Colonic mucosa (tissue), 4 donors: Measurements from ENCODE around the gene KRT33B. TPM values are rescaled to one million over a fixed set of nuclear protein-coding genes. Genes with fewer than 3 reads are reported as not detected.

Experiments used
- DNase-seq: peaks from one replicate; pipeline ENCODE4 v3.0.0-alpha.2; 2020
- H3K27ac ChIP-seq: fragments of 200-600 bp; one replicate; pipeline ENCODE4 v1.8.0; 2021
- H3K27me3 ChIP-seq: fragments of 200-600 bp; one replicate; pipeline ENCODE4 v1.8.0; 2021
- H3K36me3 ChIP-seq: fragments of 200-600 bp; one replicate; pipeline ENCODE4 v1.8.0; 2021
- H3K4me1 ChIP-seq: fragments of 200-600 bp; one replicate; pipeline ENCODE4 v1.8.0; 2021; ENCODE audit warnings: mild to moderate bottlenecking
- H3K4me3 ChIP-seq: fragments of 200-600 bp; one replicate; pipeline ENCODE4 v1.8.0; 2021
- H3K9ac ChIP-seq, 2 donors: one replicate each; pipeline ENCODE4 v1.7.0; 2013; ENCODE audit warnings: control low read depth in 2 of 2, low read depth in 2 of 2, low read length in 2 of 2
- H3K9me3 ChIP-seq: fragments of 200-600 bp; one replicate; pipeline ENCODE4 v1.8.0; 2021
- intact Hi-C: fragments of 100-400 bp; cut with DNase I; formaldehyde crosslinking; loops from one replicate; pipeline ENCODE4 v1.14.1; 2022
- total RNA-seq, 2 donors: library from RNA; stranded (reverse); fragmentation: NEBNext Ultra II Directional in 1 of 2; extraction: Animal tissue kit (Norgen Biotek cat#: 25700) in 1 of 2; gene quantifications; one replicate each; pipeline ENCODE4 v1.2.1, GENCODE V29; 2021
- TF ChIP-seq, protein P1 (sequence below): fragments of 200-600 bp; IDR thresholded peaks from one replicate; pipeline ENCODE4 v1.8.0; 2022; ENCODE audit warnings: antibody characterized with exemption, mild to moderate bottlenecking
- donor health status: healthy.
- donor health status: DM: no; HTN: no; CAD: no.
- donor health status: DM: no; HTN: no; CAD: no.

KRT33B gene
- total RNA-seq, 2 donors from 2014 or later = not detected

DNA sequence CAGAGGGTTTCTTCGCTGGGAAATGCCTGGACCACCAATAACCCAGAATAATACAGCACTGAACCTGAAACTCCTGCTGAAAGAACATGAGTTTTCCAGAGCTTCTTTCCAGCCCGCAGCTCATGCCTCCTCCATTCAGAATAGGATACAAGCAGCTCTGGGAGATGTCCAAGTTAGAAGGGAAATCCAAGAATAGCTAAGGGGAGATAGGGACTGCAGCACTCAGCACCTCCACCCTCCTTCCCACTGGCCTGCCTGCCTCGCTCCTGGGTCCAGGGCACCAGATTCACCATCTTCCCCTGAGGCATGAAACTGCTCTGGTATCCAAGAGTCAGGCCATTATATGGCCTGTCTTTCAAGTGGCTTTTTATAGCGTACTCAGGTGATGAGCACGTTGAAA lies 23.7 kb upstream of the KRT33B start:
- TF ChIP-seq, protein P1, sequence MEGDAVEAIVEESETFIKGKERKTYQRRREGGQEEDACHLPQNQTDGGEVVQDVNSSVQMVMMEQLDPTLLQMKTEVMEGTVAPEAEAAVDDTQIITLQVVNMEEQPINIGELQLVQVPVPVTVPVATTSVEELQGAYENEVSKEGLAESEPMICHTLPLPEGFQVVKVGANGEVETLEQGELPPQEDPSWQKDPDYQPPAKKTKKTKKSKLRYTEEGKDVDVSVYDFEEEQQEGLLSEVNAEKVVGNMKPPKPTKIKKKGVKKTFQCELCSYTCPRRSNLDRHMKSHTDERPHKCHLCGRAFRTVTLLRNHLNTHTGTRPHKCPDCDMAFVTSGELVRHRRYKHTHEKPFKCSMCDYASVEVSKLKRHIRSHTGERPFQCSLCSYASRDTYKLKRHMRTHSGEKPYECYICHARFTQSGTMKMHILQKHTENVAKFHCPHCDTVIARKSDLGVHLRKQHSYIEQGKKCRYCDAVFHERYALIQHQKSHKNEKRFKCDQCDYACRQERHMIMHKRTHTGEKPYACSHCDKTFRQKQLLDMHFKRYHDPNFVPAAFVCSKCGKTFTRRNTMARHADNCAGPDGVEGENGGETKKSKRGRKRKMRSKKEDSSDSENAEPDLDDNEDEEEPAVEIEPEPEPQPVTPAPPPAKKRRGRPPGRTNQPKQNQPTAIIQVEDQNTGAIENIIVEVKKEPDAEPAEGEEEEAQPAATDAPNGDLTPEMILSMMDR = no peak
- Histone ChIP-seq H3K9me3 (no peaks in the 10 kb centered on the region), H3K4me1 (no peaks in the 10 kb centered on the region), H3K4me3 (no peak overlapping the region), H3K36me3 (no peaks in the 10 kb centered on the region), H3K27ac (no peak overlapping the region), H3K9ac (no peak overlapping the region), H3K27me3 (no peaks in the 10 kb centered on the region)
- no peak for DNase-seq
- intact Hi-C loops = no loop called here

DNA sequence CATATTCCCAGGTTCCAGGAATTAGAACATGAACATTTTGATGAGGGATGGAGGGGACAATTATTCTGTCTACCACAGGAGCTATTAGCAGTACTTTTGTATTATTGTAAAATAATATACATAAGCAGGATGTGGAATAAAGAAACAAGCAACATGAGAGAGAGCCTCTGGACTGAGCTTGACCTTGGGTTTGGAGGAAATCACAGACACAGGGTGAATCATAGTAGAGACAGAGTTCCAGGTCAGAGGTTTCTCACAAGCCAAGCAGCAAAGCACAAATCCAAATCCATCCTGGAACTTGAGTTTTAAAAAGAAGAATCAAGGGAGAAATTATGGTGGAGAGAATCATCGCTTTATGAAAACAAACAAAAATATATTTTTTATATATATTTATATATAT lies 22.7 kb upstream of the KRT33B start:
- no peak overlapping the region for H3K4me3 ChIP-seq
- no peaks in the 10 kb centered on the region for H3K27me3 ChIP-seq
- no peak overlapping the region for H3K9ac ChIP-seq
- TF ChIP-seq, protein P1 = no peak
- intact Hi-C loops = no loop called here
- H3K4me1 ChIP-seq = no peaks in the 10 kb centered on the region
- H3K36me3 ChIP-seq = no peaks in the 10 kb centered on the region
- no peak overlapping the region for H3K27ac ChIP-seq
- no peaks in the 10 kb centered on the region for H3K9me3 ChIP-seq
- DNase-seq = no peak

DNA sequence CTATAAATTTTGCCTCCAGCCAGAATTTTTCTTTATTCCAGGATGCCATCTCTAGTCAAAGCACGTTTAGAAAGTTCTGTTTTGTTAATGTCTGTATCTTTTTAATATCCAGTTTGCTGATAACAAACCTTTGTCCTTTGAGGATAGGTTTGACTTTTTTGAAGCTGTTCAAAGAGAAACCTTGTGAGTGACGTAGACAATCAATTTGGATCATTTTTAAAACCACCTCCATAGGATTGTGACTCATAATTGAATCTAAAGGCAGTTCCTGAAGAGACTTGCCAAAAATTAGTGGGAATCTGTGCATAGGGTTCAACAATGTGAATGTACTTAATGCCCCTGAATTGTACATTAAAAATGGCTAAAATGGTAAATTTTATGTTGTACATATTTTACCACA lies 21.9 kb upstream of the KRT33B start:
- intact Hi-C loops = no loop called here
- no peak overlapping the region for H3K27ac ChIP-seq
- no peak overlapping the region for H3K9ac ChIP-seq
- DNase-seq = no peak
- H3K4me1 ChIP-seq = no peaks in the 10 kb centered on the region
- no peak overlapping the region for H3K4me3 ChIP-seq
- no peaks in the 10 kb centered on the region for H3K9me3 ChIP-seq
- no peaks in the 10 kb centered on the region for H3K36me3 ChIP-seq
- H3K27me3 ChIP-seq = no peaks in the 10 kb centered on the region
- TF ChIP-seq, protein P1 = no peak

DNA sequence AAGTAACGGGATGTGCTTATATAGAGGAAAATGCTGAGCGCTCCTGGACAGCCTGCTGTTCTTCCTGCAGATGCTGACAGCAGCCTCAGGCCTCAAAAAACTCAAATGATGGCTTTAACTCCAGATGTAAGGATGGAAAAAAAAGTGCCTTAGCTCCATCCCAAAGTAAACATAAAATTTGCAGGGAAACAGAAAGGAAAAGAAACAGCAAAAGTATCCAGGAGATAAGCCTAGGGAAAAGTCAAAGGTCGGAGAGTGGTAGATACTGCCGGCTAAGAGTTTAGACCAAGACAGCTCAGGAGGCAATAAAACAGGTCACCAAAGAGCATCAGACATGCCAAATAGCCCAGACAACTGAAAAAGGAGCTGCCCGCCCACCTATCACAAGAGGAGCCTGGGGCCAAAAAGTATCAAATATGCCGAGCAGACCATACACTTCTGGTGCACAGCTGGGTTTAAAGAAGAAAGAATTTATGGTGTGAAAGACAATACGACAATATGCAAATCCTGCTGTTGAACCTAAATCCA lies 20.9 kb upstream of the KRT33B start:
- Histone ChIP-seq H3K27me3 (no peaks in the 10 kb centered on the region), H3K4me1 (no peaks in the 10 kb centered on the region), H3K4me3 (no peak overlapping the region), H3K27ac (no peak overlapping the region), H3K9me3 (no peaks in the 10 kb centered on the region), H3K9ac (no peak overlapping the region), H3K36me3 (no peaks in the 10 kb centered on the region)
- intact Hi-C loops = no loop called here
- no peak for DNase-seq
- TF ChIP-seq, protein P1 = no peak

- no peaks in the 10 kb centered on the region for H3K4me1 ChIP-seq
- H3K36me3 ChIP-seq = no peaks in the 10 kb centered on the region
- no peaks in the 10 kb centered on the region for H3K27me3 ChIP-seq
- intact Hi-C loops = no loop called here
- H3K27ac ChIP-seq = no peak overlapping the region
- H3K9me3 ChIP-seq = no peaks in the 10 kb centered on the region
- no peak for DNase-seq
- TF ChIP-seq, protein P1 = no peak
- H3K9ac ChIP-seq = no peak overlapping the region
- no peak overlapping the region for H3K4me3 ChIP-seq
Measured at GRCh38 chr17:41387670-41388069, 18.1 kb upstream of the KRT33B start.
